ENCODE data around the gene CDX2. TPM values are rescaled to one million over a fixed set of nuclear protein-coding genes. Genes with fewer than 3 reads are reported as not detected.

Gene CDX2
- total and polyA plus RNA-seq, 9 of the 15 experiments (the other 6 are each of a cell fraction or from before 2014, with no cell fraction given) = 0.04 TPM; not detected in 8

DNA sequence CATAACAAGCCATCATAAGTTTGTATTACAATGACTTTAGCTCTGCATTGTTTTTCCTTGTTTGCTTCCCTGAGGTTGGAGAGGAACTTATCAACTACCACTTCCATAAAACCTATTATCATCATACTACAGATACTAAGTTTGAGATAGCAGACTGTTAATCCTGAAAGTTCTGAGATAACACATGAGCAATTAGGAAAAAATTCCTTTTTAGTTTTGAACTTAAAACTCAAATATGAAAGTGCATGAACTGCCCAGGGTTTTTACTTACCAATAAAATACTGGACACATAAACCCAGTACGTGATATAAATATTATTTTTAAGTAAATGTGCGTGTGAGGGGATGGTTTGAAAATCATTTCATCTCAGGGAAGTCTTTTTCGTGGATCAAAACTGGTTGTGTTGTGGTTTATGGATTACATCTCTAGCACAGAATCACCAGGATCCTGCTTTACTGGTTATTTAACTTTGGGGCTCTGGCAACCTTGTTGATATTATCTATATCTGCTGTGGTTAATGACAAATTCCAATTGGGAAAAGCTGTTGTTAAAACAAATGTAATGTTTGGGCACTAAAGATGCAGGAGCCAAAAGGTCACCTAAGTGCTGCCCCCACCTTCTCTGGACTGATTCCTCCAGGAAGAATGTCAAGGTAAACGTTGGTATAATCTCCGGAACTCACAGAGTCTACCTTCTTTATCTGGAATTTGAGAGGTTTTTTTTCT lies 12.4 kb downstream of the CDX2 start:
- Histone ChIP-seq H3K79me2 (ENCODE audit: control insufficient read depth, insufficient read depth, low read length) (no peaks in the 10 kb centered on the region), H3K27ac (ENCODE audit: extremely low read depth, low read depth, low read length) (no peak overlapping the region), H3K36me3 (ENCODE audit: control insufficient read depth, insufficient read depth, low read length) (no peaks in the 10 kb centered on the region), H3K4me1 (replicated peaks in 1 of 2; ENCODE audit: control insufficient read depth in 2 of 2, insufficient read depth in 2 of 2, low read length in 2 of 2) (peaks cover 0 to 25% of the 10 kb centered on the region in 2 experiments; a peak in 2 of 5 replicates), H2AFZ (ENCODE audit: low read depth, low read length) (no peak overlapping the region), H3K4me3 (no peak overlapping the region), H3K9me1 (ENCODE audit: control insufficient read depth, insufficient read depth, low read length) (no peaks in the 10 kb centered on the region), H3K9ac (ENCODE audit: insufficient read depth in 1 of 2, low read depth in 2 of 2, low read length in 2 of 2) (no peak overlapping the region), H3K4me2 (ENCODE audit: insufficient read depth, low read length) (no peak overlapping the region), H4K20me1 (replicated peaks; ENCODE audit: control insufficient read depth, insufficient read depth, low read length) (no peaks in the 10 kb centered on the region), H3K27me3 (ENCODE audit: control insufficient read depth in 2 of 2, insufficient read depth in 2 of 2, low read length in 2 of 2) (peaks cover 2 to 19% of the 10 kb centered on the region in 2 experiments; a peak in 3 of 5 replicates), H3K9me3 (replicated peaks; ENCODE audit: control insufficient read depth, insufficient read depth, low read depth, low read length) (no peaks in the 10 kb centered on the region)
- WGBS (ENCODE audit: insufficient coverage, low coverage, missing lambda C conversion rate) = 0% methylated on average over 5 of the region's 5 CpGs
- ATAC-seq (no peak), DNase-seq (ENCODE audit: extremely low read depth in 1 of 4, low spot score in 3 of 4) (no peak), FAIRE-seq (no peak)
- ChIA-PET CTCF (ENCODE audit: low intra/inter-chr PET ratio) (interaction anchor here (0.6 kb wide), 1 partner anchor 858 kb away, joined by 3 read pairs; no protein-coding TSS in a partner anchor), POLR2A (interaction anchor here (0.7 kb wide), 1 partner anchor 9 kb away, joined by 4 read pairs; no protein-coding TSS in a partner anchor)
- in situ Hi-C loops (cut with MboI) (loop anchor here (25.0 kb wide), 1 partner anchor 444 kb away; no protein-coding TSS in a partner anchor), intact Hi-C loops (cut with micrococcal nuclease) (no loop called here)
- no TSS peak for BruUV-seq (replicated peaks)
- TF ChIP-seq, protein P1, sequence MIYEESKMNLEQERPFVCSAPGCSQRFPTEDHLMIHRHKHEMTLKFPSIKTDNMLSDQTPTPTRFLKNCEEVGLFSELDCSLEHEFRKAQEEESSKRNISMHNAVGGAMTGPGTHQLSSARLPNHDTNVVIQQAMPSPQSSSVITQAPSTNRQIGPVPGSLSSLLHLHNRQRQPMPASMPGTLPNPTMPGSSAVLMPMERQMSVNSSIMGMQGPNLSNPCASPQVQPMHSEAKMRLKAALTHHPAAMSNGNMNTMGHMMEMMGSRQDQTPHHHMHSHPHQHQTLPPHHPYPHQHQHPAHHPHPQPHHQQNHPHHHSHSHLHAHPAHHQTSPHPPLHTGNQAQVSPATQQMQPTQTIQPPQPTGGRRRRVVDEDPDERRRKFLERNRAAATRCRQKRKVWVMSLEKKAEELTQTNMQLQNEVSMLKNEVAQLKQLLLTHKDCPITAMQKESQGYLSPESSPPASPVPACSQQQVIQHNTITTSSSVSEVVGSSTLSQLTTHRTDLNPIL (CRISPR knock-in tag; IDR thresholded peaks at IDR 0.05) = no peak
- TF ChIP-seq RBM17 (IDR thresholded peaks at IDR 0.05; ENCODE audit: borderline replicate concordance, low read depth, low read length) (no peak), KLF16 (IDR thresholded peaks at IDR 0.05) (no peak)

Measured in K562 (cell line).